H1 (cell line): Measurements from ENCODE around the gene SHOX. TPM values are rescaled to one million over a fixed set of nuclear protein-coding genes. Genes with fewer than 3 reads are reported as not detected.

Source experiments
- CTCF ChIA-PET: fragments of 300-600 bp; sonication (Branson Sonifier 250); formaldehyde crosslinking; loops from one replicate; lab custom pipeline; 2021; ENCODE audit not compliant: partially characterized antibody; lab: Charles Lee
- POLR2A ChIA-PET: fragments of 300-600 bp; sonication (Branson Sonifier 250); formaldehyde crosslinking; loops from one replicate; lab custom pipeline; 2021; ENCODE audit warnings: inconsistent platforms; ENCODE audit not compliant: partially characterized antibody; lab: Charles Lee
- DNase-seq, 2 experiments: peaks; one replicate each; pipeline versions ENCODE4 v3.0.0 to v3.0.0-alpha.2; 2010 to 2022; ENCODE audit warnings: low spot score in 2 of 2, low read depth in 1 of 2, mixed read lengths in 1 of 2
- FAIRE-seq: peaks from 2 replicates; lab custom pipeline; 2011; peaks lifted over from hg19 to GRCh38; lab: Jason Lieb, UNC
- H2AFZ ChIP-seq: 2 replicates; pipeline ENCODE4 v1.8.1; 2012; ENCODE audit warnings: low read length, inconsistent platforms
- H2AK5ac ChIP-seq: 2 replicates; pipeline ENCODE4 v1.6.1; 2013; ENCODE audit warnings: low read depth, low read length
- H2BK120ac ChIP-seq: replicated peaks from 2 replicates; pipeline ENCODE3; 2013; ENCODE audit warnings: low read depth, low read length, inconsistent platforms
- H2BK12ac ChIP-seq: 2 replicates; pipeline ENCODE4 v1.6.1; 2013; ENCODE audit warnings: low read depth, low read length
- H2BK15ac ChIP-seq: 2 replicates; pipeline ENCODE4 v1.6.1; 2013; ENCODE audit warnings: low read length
- H2BK20ac ChIP-seq: 2 replicates; pipeline ENCODE4 v1.6.1; 2013; ENCODE audit warnings: low read length
- H2BK5ac ChIP-seq: 2 replicates; pipeline ENCODE4 v1.6.1; 2013; ENCODE audit warnings: low read depth, low read length
- H3K14ac ChIP-seq: 2 replicates; pipeline ENCODE4 v1.6.1; 2013; ENCODE audit warnings: inconsistent platforms; ENCODE audit not compliant: insufficient read length
- H3K18ac ChIP-seq: 2 replicates; pipeline ENCODE4 v1.6.1; 2013; ENCODE audit warnings: low read length; ENCODE audit errors: extremely low read depth
- H3K23ac ChIP-seq: 2 replicates; pipeline ENCODE4 v1.6.1; 2013; ENCODE audit warnings: inconsistent platforms; ENCODE audit not compliant: insufficient read length
- H3K23me2 ChIP-seq: 2 replicates; pipeline ENCODE4 v1.6.1; 2013; ENCODE audit warnings: low read depth, low read length
- H3K27ac ChIP-seq: 2 replicates; pipeline ENCODE4 v1.6.1; 2011; ENCODE audit warnings: low read depth, low read length, inconsistent platforms
- H3K27me3 ChIP-seq, 4 experiments: replicated peaks in 1 of 4; 1 replicate in 1 of 4; 2 replicates in 3 of 4; pipeline versions ENCODE4 v1.6.1 to v1.8.1; 2011 to 2013; ENCODE audit warnings: low read length in 3 of 4, mild to moderate bottlenecking in 3 of 4, inconsistent platforms in 2 of 4, mixed read lengths in 2 of 4, moderate library complexity in 1 of 4; ENCODE audit not compliant: control insufficient read depth in 3 of 4, insufficient read depth in 3 of 4; ENCODE audit errors: extremely low read depth in 1 of 4
- H3K36me3 ChIP-seq, 4 experiments: 2 replicates each; pipeline versions ENCODE4 v1.6.1 to v1.8.1; 2011 to 2013; ENCODE audit warnings: mild to moderate bottlenecking in 4 of 4, low read length in 3 of 4, moderate library complexity in 2 of 4, control low read depth in 1 of 4, inconsistent platforms in 1 of 4; ENCODE audit not compliant: insufficient read depth in 4 of 4, control insufficient read depth in 2 of 4
- H3K4ac ChIP-seq: replicated peaks from 2 replicates; pipeline ENCODE3; 2013; ENCODE audit warnings: low read length, low read depth, mixed read lengths, inconsistent platforms; ENCODE audit not compliant: insufficient read length
- H3K4me1 ChIP-seq, 4 experiments: replicated peaks in 1 of 4; 1 replicate in 1 of 4; 2 replicates in 3 of 4; pipeline versions ENCODE4 v1.6.1 to v1.8.1; 2011 to 2013; ENCODE audit warnings: low read length in 3 of 4, inconsistent platforms in 2 of 4, mixed read lengths in 1 of 4; ENCODE audit not compliant: insufficient read depth in 4 of 4, control insufficient read depth in 3 of 4
- H3K4me2 ChIP-seq, 2 experiments: 2 replicates each; pipeline versions ENCODE4 v1.6.1 to v1.8.1; 2011 to 2013; ENCODE audit warnings: low read depth in 2 of 2, low read length in 2 of 2, control low read depth in 1 of 2, inconsistent platforms in 1 of 2, mild to moderate bottlenecking in 1 of 2; ENCODE audit not compliant: insufficient read depth in 1 of 2
- H3K4me3 ChIP-seq, 4 experiments: fragments of 200-600, 300-600 bp in 1 of 4; sonication (generic), shearing (Covaris generic), sonication (Bioruptor Twin) in 1 of 4; 2 replicates each; pipeline versions ENCODE4 v1.5.1 to v1.8.1; 2011 to 2016; ENCODE audit warnings: low read length in 4 of 4, low read depth in 3 of 4, control low read depth in 2 of 4, inconsistent platforms in 2 of 4, mild to moderate bottlenecking in 2 of 4, mixed read lengths in 1 of 4, moderate library complexity in 1 of 4; ENCODE audit not compliant: insufficient read depth in 2 of 4; ENCODE audit errors: extremely low read depth in 1 of 4
- H3K56ac ChIP-seq: replicated peaks from 2 replicates; pipeline ENCODE3; 2013; ENCODE audit warnings: low read depth, mild to moderate bottlenecking, mixed read lengths, low read length, inconsistent platforms; ENCODE audit not compliant: insufficient read length
- H3K79me1 ChIP-seq: 2 replicates; pipeline ENCODE4 v1.6.1; 2013; ENCODE audit warnings: low read depth, low read length, control low read depth
- H3K79me2 ChIP-seq, 2 experiments: 2 replicates each; pipeline versions ENCODE4 v1.6.1 to v1.8.1; 2012 to 2013; ENCODE audit warnings: low read length in 2 of 2, mild to moderate bottlenecking in 2 of 2, inconsistent platforms in 1 of 2; ENCODE audit not compliant: insufficient read depth in 2 of 2, control insufficient read depth in 1 of 2
- H3K9ac ChIP-seq, 4 experiments: replicated peaks in 1 of 4; 1 replicate in 1 of 4; 2 replicates in 3 of 4; pipeline versions ENCODE4 v1.6.1 to v1.8.1; 2011 to 2013; ENCODE audit warnings: low read depth in 3 of 4, low read length in 3 of 4, control low read depth in 2 of 4, mild to moderate bottlenecking in 2 of 4, moderate library complexity in 2 of 4, inconsistent platforms in 1 of 4; ENCODE audit errors: extremely low read depth in 1 of 4
- H3K9me3 ChIP-seq, 2 experiments: 2 replicates each; pipeline versions ENCODE4 v1.6.1 to v1.8.1; 2012 to 2013; ENCODE audit warnings: mild to moderate bottlenecking in 2 of 2, moderate library complexity in 2 of 2, control low read depth in 1 of 2, inconsistent platforms in 1 of 2, low read depth in 1 of 2, low read length in 1 of 2, mixed read lengths in 1 of 2; ENCODE audit not compliant: insufficient read depth in 2 of 2
- H4K20me1 ChIP-seq, 2 experiments: replicated peaks in 1 of 2; 2 replicates each; pipeline versions ENCODE3 to v1.8.1; 2011 to 2013; ENCODE audit warnings: inconsistent platforms in 2 of 2, low read length in 2 of 2, mild to moderate bottlenecking in 1 of 2; ENCODE audit not compliant: insufficient read depth in 2 of 2, control insufficient read depth in 1 of 2
- H4K5ac ChIP-seq: 2 replicates; pipeline ENCODE4 v1.6.1; 2013; ENCODE audit warnings: low read length, low read depth, mixed read lengths, inconsistent platforms; ENCODE audit not compliant: insufficient read length
- H4K8ac ChIP-seq: 2 replicates; pipeline ENCODE4 v1.8.0; 2013; ENCODE audit warnings: mild to moderate bottlenecking, moderate library complexity, low read length, inconsistent platforms; ENCODE audit not compliant: insufficient read depth; ENCODE audit errors: extremely low read depth
- H4K91ac ChIP-seq: replicated peaks from 2 replicates; pipeline ENCODE3; 2013; ENCODE audit warnings: low read length, mixed read lengths, inconsistent platforms; ENCODE audit not compliant: insufficient read length
- ATF3 ChIP-seq: IDR thresholded peaks from 2 replicates; pipeline ENCODE4 v1.6.1; 2011; ENCODE audit warnings: low read depth, mild to moderate bottlenecking, low read length; ENCODE audit not compliant: insufficient read depth
- BACH1 ChIP-seq: IDR thresholded peaks from 2 replicates; pipeline ENCODE4 v1.6.1; 2012; ENCODE audit warnings: low read length, improper control_type of control experiment
- CHD2 ChIP-seq: IDR thresholded peaks from 2 replicates; pipeline ENCODE4 v1.6.1; 2012; ENCODE audit warnings: low read length, improper control_type of control experiment
- JUN ChIP-seq: IDR thresholded peaks from 2 replicates; pipeline ENCODE4 v1.6.1; 2011; ENCODE audit warnings: low read depth, mild to moderate bottlenecking, improper control_type of control experiment, low read length
- NRF1 ChIP-seq: IDR thresholded peaks from 2 replicates; pipeline ENCODE4 v1.6.1; 2011; ENCODE audit warnings: mild to moderate bottlenecking, low read depth, low read length, improper control_type of control experiment
- RBBP5 ChIP-seq: IDR thresholded peaks from 2 replicates; pipeline ENCODE4 v1.7.1; 2012; ENCODE audit warnings: low read depth, mild to moderate bottlenecking, inconsistent platforms, low read length, moderate library complexity, borderline replicate concordance
- RNF2 ChIP-seq: fragments of 200-900, 300-1000 bp; sonication (generic); IDR thresholded peaks from 2 replicates; pipeline ENCODE4 v1.7.1; 2016; ENCODE audit warnings: borderline replicate concordance, low read depth, mild to moderate bottlenecking, antibody characterized with exemption, low read length; ENCODE audit not compliant: poor library complexity, severe bottlenecking; ENCODE audit errors: missing control alignments
- SAP30 ChIP-seq: fragments of 300-600 bp; sonication (generic); IDR thresholded peaks from 2 replicates; pipeline ENCODE4 v1.7.1; 2012; ENCODE audit warnings: low read length, moderate library complexity, mild to moderate bottlenecking, inconsistent platforms; ENCODE audit not compliant: insufficient read depth, insufficient replicate concordance
- SP4 ChIP-seq: IDR thresholded peaks from 2 replicates; pipeline ENCODE4 v1.6.1; 2012; ENCODE audit warnings: low read length, inconsistent platforms
- SRF ChIP-seq: IDR thresholded peaks from 2 replicates; pipeline ENCODE4 v1.6.1; 2011; ENCODE audit warnings: mild to moderate bottlenecking, low read depth, low read length, moderate library complexity
- TBP ChIP-seq: IDR thresholded peaks from 2 replicates; pipeline ENCODE4 v1.6.1; 2011; ENCODE audit warnings: low read depth, low read length, improper control_type of control experiment
- TEAD4 ChIP-seq: IDR thresholded peaks from 2 replicates; pipeline ENCODE4 v1.6.1; 2012; ENCODE audit warnings: low read depth, low read length, inconsistent platforms, mixed read lengths
- USF2 ChIP-seq: IDR thresholded peaks from 2 replicates; pipeline ENCODE4 v1.6.1; 2011; ENCODE audit warnings: low read length, improper control_type of control experiment
- WGBS, 2 experiments: shearing (Covaris generic) in 1 of 2; methylation state at CpG; one replicate each; pipeline versions ENCODE4 v1.1.6 to v1.1.7; 2013 to 2015; ENCODE audit warnings: low lambda C conversion rate in 2 of 2, mixed read lengths in 2 of 2, inconsistent platforms in 1 of 2, low coverage in 1 of 2, missing lambda C conversion rate in 1 of 2; ENCODE audit not compliant: insufficient replicate concordance in 2 of 2, insufficient coverage in 1 of 2, insufficient read length in 1 of 2; ENCODE audit errors: extremely low coverage in 1 of 2, missing lambda C conversion rate in 1 of 2; 5-methylcytosine and 5-hydroxymethylcytosine counted together
- polyA plus RNA-seq, 7 experiments: library from polyadenylated mRNA; depleted of rRNA in 3 of 7; stranded (reverse) in 5 of 7; unstranded in 2 of 7; fragments of >200 nt in 5 of 7; fragments of 200-250 nt in 2 of 7; gene quantifications; 1 replicate in 5 of 7; 2 replicates in 1 of 7; 4 replicates in 1 of 7; pipeline versions ENCODE4 v1.2.1 to v1.2.3, GENCODE V29; 2011 to 2013; ENCODE audit warnings: missing spikeins in 2 of 7, mixed read lengths in 2 of 7
- total RNA-seq: library from RNA; stranded (reverse); fragmentation: NEBNext Ultra II Directional; extraction: Animal tissue kit (Norgen Biotek cat#: 25700); gene quantifications from 2 replicates; pipeline ENCODE4 v1.2.1, GENCODE V29; 2021

SHOX gene
- total and polyA plus RNA-seq, 2 of the 8 experiments (the other 6 are each of a cell fraction or from before 2014, with no cell fraction given): 0.05 to 0.15 TPM

DNA sequence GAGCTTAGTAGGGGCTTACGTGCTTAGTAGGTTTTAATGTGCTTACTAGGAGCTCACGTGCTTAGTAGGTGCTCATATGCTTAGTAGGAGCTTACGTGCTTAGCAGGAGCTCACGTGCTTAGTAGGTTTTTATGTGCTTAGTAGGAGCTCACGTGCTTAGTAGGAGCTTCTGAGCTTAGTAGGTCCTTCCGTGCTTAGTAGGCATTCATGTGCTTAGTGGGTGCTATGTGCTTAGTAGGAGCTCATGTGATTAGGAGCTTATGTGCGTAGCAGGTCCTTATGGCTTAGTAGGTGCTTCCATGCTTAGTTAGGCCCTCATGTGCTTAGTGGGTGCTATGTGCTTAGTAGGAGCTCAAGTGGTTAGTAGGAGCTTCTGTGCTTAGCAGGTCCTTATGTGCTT, 59.4 kb downstream of the SHOX start:
- CTCF ChIA-PET: no interaction called here
- TF ChIP-seq TEAD4 (no peak), SP4 (no peak), RBBP5 (no peak), BACH1 (no peak), USF2 (no peak), NRF1 (no peak), ATF3 (no peak), TBP (no peak), RNF2 (no peak), JUN (no peak), SRF (no peak), CHD2 (no peak), SAP30 (no peak)

More for the DNA sequence above, 59.4 kb downstream of the SHOX start:
- H3K79me2 ChIP-seq: no peaks in the 10 kb centered on the region
- DNase-seq: no peak
- H3K9ac ChIP-seq: no peak overlapping the region
- no peak overlapping the region for H3K4me3 ChIP-seq
- no peak overlapping the region for H2BK120ac ChIP-seq
- no peak overlapping the region for H3K18ac ChIP-seq
- H3K9me3 ChIP-seq: no peaks in the 10 kb centered on the region
- no peak overlapping the region for H3K4ac ChIP-seq
- H3K23ac ChIP-seq: no peak overlapping the region
- no peak overlapping the region for H2AFZ ChIP-seq
- no peak overlapping the region for H3K4me2 ChIP-seq
- H3K27me3 ChIP-seq: no peaks in the 10 kb centered on the region
- H3K56ac ChIP-seq: no peak overlapping the region
- no peak overlapping the region for H4K5ac ChIP-seq
- no peaks in the 10 kb centered on the region for H3K4me1 ChIP-seq
- no peaks in the 10 kb centered on the region for H3K23me2 ChIP-seq
- 0 out of 2 replicates have a peak overlapping the region, but pooled peaks have one; percentile 14 for H2BK12ac ChIP-seq
- no peak overlapping the region for H3K27ac ChIP-seq
- peak overlapping the region; percentile 3 for H4K91ac ChIP-seq
- no peak overlapping the region for H3K14ac ChIP-seq
- POLR2A ChIA-PET: no interaction called here
- H3K36me3 ChIP-seq: no peaks in the 10 kb centered on the region
- no peak for FAIRE-seq
- H3K79me1 ChIP-seq: no peaks in the 10 kb centered on the region
- peak overlapping the region; percentile 88 for H2AK5ac ChIP-seq
- no peak overlapping the region for H4K8ac ChIP-seq
- no peaks in the 10 kb centered on the region for H4K20me1 ChIP-seq
- H2BK5ac ChIP-seq: no peak overlapping the region
- WGBS, 2 experiments: 92% methylated on average over 7 of the region's 7 CpGs; no CpG with 5 or more reads in 1 of the 2 experiments
- no peak overlapping the region; the same call in 1 of the 2 replicates for H2BK15ac ChIP-seq
- H2BK20ac ChIP-seq: peak overlapping the region; percentile 6; the same call in 1 of the 2 replicates
